Colonic mucosa (tissue), 4 donors: Measurements from ENCODE around the gene VILL. TPM values are rescaled to one million over a fixed set of nuclear protein-coding genes. Genes with fewer than 3 reads are reported as not detected.
A peak's percentile ranks its signal among the peaks of the same experiment; 100 is the strongest.

Experiments
- DNase-seq: peaks from one replicate; pipeline ENCODE4 v3.0.0-alpha.2; 2020
- H3K27ac ChIP-seq: fragments of 200-600 bp; one replicate; pipeline ENCODE4 v1.8.0; 2021
- H3K27me3 ChIP-seq: fragments of 200-600 bp; one replicate; pipeline ENCODE4 v1.8.0; 2021
- H3K36me3 ChIP-seq: fragments of 200-600 bp; one replicate; pipeline ENCODE4 v1.8.0; 2021
- H3K4me1 ChIP-seq: fragments of 200-600 bp; one replicate; pipeline ENCODE4 v1.8.0; 2021; ENCODE audit warnings: mild to moderate bottlenecking
- H3K4me3 ChIP-seq: fragments of 200-600 bp; one replicate; pipeline ENCODE4 v1.8.0; 2021
- H3K9ac ChIP-seq, 2 donors: one replicate each; pipeline ENCODE4 v1.7.0; 2013; ENCODE audit warnings: control low read depth in 2 of 2, low read depth in 2 of 2, low read length in 2 of 2
- H3K9me3 ChIP-seq: fragments of 200-600 bp; one replicate; pipeline ENCODE4 v1.8.0; 2021
- CTCF ChIP-seq: fragments of 200-600 bp; IDR thresholded peaks from one replicate; pipeline ENCODE4 v1.8.0; 2022; ENCODE audit warnings: antibody characterized with exemption, mild to moderate bottlenecking
- intact Hi-C: fragments of 100-400 bp; cut with DNase I; formaldehyde crosslinking; loops from one replicate; pipeline ENCODE4 v1.14.1; 2022
- total RNA-seq, 2 donors: library from RNA; stranded (reverse); fragmentation: NEBNext Ultra II Directional in 1 of 2; extraction: Animal tissue kit (Norgen Biotek cat#: 25700) in 1 of 2; gene quantifications; one replicate each; pipeline ENCODE4 v1.2.1, GENCODE V29; 2021
- donor health status: healthy.
- donor health status: DM: no; HTN: no; CAD: no.
- donor health status: DM: no; HTN: no; CAD: no.

Gene VILL
- total RNA-seq, 2 donors from 2014 or later: 155 to 166 TPM

GRCh38 chr3:38003371-38003816 is 12.8 kb downstream of the VILL start:
- Histone ChIP-seq H3K27me3 (no peaks in the 10 kb centered on the region), H3K4me3 (no peak overlapping the region), H3K4me1 (peaks cover 22% of the 10 kb centered on the region), H3K36me3 (peaks cover 9% of the 10 kb centered on the region), H3K9me3 (no peaks in the 10 kb centered on the region), H3K27ac (peak overlapping the region; percentile 85), H3K9ac (peak overlapping the region in 1 of 2 donors; percentile 85)
- DNase-seq: peak; percentile 78
- intact Hi-C loops: no loop called here
- peak; percentile 92 for TF ChIP-seq CTCF

- intact Hi-C loops: loop anchor here (2.0 kb wide), 1 partner anchor 37 kb away; no protein-coding TSS in a partner anchor
- H3K9ac ChIP-seq: peak overlapping the region; percentile 51 to 85
- peaks cover 20% of the 10 kb centered on the region for H3K4me1 ChIP-seq
- H3K9me3 ChIP-seq: no peaks in the 10 kb centered on the region
- H3K4me3 ChIP-seq: no peak overlapping the region
- DNase-seq: peak; percentile 52
- H3K27me3 ChIP-seq: no peaks in the 10 kb centered on the region
- no peak for TF ChIP-seq CTCF
- peak overlapping the region; percentile 85 for H3K27ac ChIP-seq
- peaks cover 9% of the 10 kb centered on the region for H3K36me3 ChIP-seq
These were observed 13.3 kb downstream of the VILL start for GRCh38 chr3:38003817-38004414.

GRCh38 chr3:38004415-38005075 is 14.0 kb downstream of the VILL start:
- H3K36me3 ChIP-seq: peaks cover 9% of the 10 kb centered on the region
- H3K27me3 ChIP-seq: no peaks in the 10 kb centered on the region
- H3K9ac ChIP-seq: peak overlapping the region in 1 of 2 donors; percentile 85
- peak overlapping the region; percentile 85 for H3K27ac ChIP-seq
- H3K4me1 ChIP-seq: peaks cover 20% of the 10 kb centered on the region
- intact Hi-C loops: loop anchor here (2.0 kb wide), 1 partner anchor 36 kb away; no protein-coding TSS in a partner anchor
- H3K9me3 ChIP-seq: no peaks in the 10 kb centered on the region
- peak; percentile 77 for TF ChIP-seq CTCF
- no peak overlapping the region for H3K4me3 ChIP-seq
- DNase-seq: peak; percentile 96

GRCh38 chr3:38005076-38006020 is 14.8 kb downstream of the VILL start:
- intact Hi-C loops: loop anchor here (2.0 kb wide), 1 partner anchor 35 kb away; no protein-coding TSS in a partner anchor
- Histone ChIP-seq H3K9me3 (no peaks in the 10 kb centered on the region), H3K27ac (peak overlapping the region; percentile 85), H3K9ac (peak overlapping the region in 1 of 2 donors; percentile 85), H3K27me3 (no peaks in the 10 kb centered on the region), H3K36me3 (peaks cover 9% of the 10 kb centered on the region), H3K4me1 (peaks cover 20% of the 10 kb centered on the region), H3K4me3 (no peak overlapping the region)
- TF ChIP-seq CTCF: no peak
- DNase-seq: peak; percentile 68

GRCh38 chr3:38006031-38006430 is 15.4 kb downstream of the VILL start:
- Histone ChIP-seq H3K36me3 (peaks cover 7% of the 10 kb centered on the region), H3K9ac (no peak overlapping the region), H3K4me1 (peaks cover 20% of the 10 kb centered on the region), H3K4me3 (no peak overlapping the region), H3K27me3 (no peaks in the 10 kb centered on the region), H3K9me3 (no peaks in the 10 kb centered on the region), H3K27ac (no peak overlapping the region)
- no peak for TF ChIP-seq CTCF
- intact Hi-C loops: no loop called here
- no peak for DNase-seq
